Muscle layer of colon (tissue), 2 donors: ENCODE data around the gene GARIN1A.
"Not testable (repeated sequence)": the region's sequence is repeated elsewhere in the genome, so short reads cannot be mapped to it uniquely, and the experiment has no call there.

Source experiments
- H3K27ac ChIP-seq: one replicate; pipeline ENCODE4 v1.7.0; 2013; ENCODE audit warnings: low read depth, mild to moderate bottlenecking, low read length, moderate library complexity
- H3K27me3 ChIP-seq, 2 donors: one replicate each; pipeline ENCODE4 v1.7.0; 2013; ENCODE audit warnings: low read length in 2 of 2, mild to moderate bottlenecking in 2 of 2; ENCODE audit not compliant: insufficient read depth in 2 of 2, control insufficient read depth in 1 of 2
- H3K36me3 ChIP-seq: one replicate; pipeline ENCODE4 v1.7.0; 2013; ENCODE audit warnings: mild to moderate bottlenecking, low read length; ENCODE audit not compliant: insufficient read depth
- H3K4me1 ChIP-seq: one replicate; pipeline ENCODE4 v1.7.0; 2013; ENCODE audit warnings: mild to moderate bottlenecking, low read length; ENCODE audit not compliant: insufficient read depth
- H3K4me3 ChIP-seq, 2 donors: one replicate each; pipeline ENCODE4 v1.7.0; 2013; ENCODE audit warnings: low read length in 2 of 2, low read depth in 1 of 2, mild to moderate bottlenecking in 1 of 2, moderate library complexity in 1 of 2
- H3K9ac ChIP-seq: one replicate; pipeline ENCODE4 v1.7.0; 2013; ENCODE audit warnings: low read length
- H3K9me3 ChIP-seq: one replicate; pipeline ENCODE4 v1.7.0; 2013; ENCODE audit warnings: mild to moderate bottlenecking, low read length
- donor health status: abdominal sarcoma.
- donor health status: Adenocarcinoma of cecum.

The GARIN1A gene

DNA sequence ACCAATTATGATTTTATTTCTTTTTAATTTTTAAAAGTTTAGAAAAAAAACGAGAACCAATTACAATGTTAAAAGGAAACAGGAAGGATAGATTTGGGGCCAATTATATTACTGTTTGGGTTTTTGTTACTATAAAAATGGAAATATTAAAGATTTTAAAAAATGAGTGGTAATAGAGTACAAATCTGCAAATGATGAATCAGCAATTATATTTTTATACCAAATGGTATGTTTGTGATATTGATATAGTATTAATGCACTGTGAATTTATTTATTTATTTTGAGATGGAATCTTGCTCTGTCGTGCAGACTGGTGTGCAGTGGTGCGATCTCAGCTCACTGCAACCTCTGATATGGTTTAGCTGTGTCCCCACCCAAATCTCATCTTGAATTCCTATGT lies 11.5 kb upstream of the GARIN1A start:
- Histone ChIP-seq H3K9ac (no peak overlapping the region), H3K4me1 (no peaks in the 10 kb centered on the region), H3K9me3 (no peaks in the 10 kb centered on the region), H3K4me3 (no peak overlapping the region), H3K27me3 (no peaks in the 10 kb centered on the region), H3K36me3 (no peaks in the 10 kb centered on the region), H3K27ac (no peak overlapping the region)

DNA sequence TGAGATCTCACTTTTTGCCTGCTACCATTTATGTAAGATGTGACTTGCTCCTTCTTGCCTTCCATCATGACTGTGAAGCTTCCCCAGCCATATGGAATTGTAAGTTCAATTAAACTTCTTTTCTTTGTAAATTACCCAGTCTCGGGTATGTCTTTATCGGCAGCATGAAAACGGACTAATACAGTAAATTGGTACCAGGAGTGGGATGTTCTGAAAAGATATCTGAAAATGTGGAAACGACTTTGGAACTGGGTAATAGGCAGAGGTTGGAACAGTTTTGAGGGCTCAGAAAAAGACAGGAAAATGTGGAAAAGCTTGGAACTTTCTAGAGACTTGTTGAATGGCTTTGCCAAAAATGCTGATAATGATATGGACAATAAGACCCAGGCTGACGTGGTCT lies 10.6 kb upstream of the GARIN1A start:
- H3K9me3 ChIP-seq = no peaks in the 10 kb centered on the region
- no peak overlapping the region for H3K9ac ChIP-seq
- no peak overlapping the region for H3K27ac ChIP-seq
- no peaks in the 10 kb centered on the region for H3K36me3 ChIP-seq
- H3K27me3 ChIP-seq = no peaks in the 10 kb centered on the region
- no peaks in the 10 kb centered on the region for H3K4me1 ChIP-seq
- no peak overlapping the region for H3K4me3 ChIP-seq

DNA sequence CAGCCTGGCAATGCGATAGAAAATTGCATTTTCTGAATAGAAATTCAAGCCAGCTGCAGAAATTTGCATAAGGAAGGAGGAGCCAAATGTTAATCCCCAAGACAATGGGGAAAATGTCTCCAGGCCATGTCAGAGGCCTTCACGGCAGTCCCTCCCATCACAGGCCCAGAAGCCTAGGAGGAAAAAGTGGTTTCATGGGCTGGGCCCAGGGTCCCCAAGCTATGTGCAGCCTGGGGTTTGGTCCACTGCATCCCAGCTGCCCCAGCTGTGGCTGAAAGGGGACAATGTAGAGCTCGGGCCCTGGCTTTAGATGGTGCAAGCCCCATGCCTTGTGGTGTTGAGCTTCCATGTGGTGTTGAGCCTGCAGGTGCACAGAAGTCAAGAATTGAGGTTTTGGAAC lies 10.0 kb upstream of the GARIN1A start:
- H3K4me3 ChIP-seq = no peak overlapping the region
- no peaks in the 10 kb centered on the region for H3K9me3 ChIP-seq
- no peaks in the 10 kb centered on the region for H3K36me3 ChIP-seq
- no peaks in the 10 kb centered on the region for H3K27me3 ChIP-seq
- no peak overlapping the region for H3K9ac ChIP-seq
- H3K4me1 ChIP-seq = no peaks in the 10 kb centered on the region
- H3K27ac ChIP-seq = no peak overlapping the region

DNA sequence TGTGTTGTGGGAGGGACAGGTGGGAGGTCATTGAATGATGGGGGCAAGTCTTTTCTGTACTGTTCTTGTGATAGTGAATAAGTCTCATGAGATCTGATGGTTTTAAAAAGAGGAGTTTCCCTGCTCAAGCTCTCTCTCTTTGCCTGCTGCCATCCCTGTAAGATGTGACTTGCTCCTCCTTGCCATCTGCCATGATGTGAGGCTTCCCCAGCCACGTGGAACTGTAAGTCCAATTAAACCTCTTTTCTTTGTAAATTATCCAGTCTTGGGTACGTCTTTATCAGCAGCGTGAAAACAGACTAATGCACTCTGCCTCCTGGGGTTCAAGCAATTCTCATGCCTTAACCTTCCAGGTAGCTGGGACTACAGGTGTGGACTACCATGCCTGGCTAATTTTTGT lies 8.9 kb upstream of the GARIN1A start:
- not testable (repeated sequence) for H3K4me3 ChIP-seq, H3K27me3 ChIP-seq, H3K36me3 ChIP-seq, H3K4me1 ChIP-seq, H3K27ac ChIP-seq, H3K9me3 ChIP-seq, H3K9ac ChIP-seq

DNA sequence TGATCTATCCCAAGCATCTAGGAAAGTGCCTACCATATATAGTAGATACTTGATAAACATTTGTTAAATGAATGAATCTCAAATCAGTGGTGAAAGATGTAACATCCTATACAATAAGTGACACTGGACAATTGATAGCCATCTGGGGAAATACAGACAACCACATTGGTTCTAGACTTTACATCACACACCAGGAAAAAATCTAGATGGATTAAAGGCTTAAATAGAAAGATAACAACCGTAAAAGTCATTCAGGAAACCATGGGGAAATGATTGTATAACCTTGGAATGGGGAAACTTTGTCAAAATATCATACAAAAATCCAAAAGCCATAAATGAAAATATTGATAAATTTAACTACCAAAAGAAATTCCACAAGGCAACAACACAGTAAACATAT lies 7.0 kb upstream of the GARIN1A start:
- Histone ChIP-seq H3K36me3 (no peaks in the 10 kb centered on the region), H3K4me3 (no peak overlapping the region), H3K27ac (no peak overlapping the region), H3K9ac (no peak overlapping the region), H3K9me3 (no peaks in the 10 kb centered on the region), H3K4me1 (no peaks in the 10 kb centered on the region), H3K27me3 (no peaks in the 10 kb centered on the region)

DNA sequence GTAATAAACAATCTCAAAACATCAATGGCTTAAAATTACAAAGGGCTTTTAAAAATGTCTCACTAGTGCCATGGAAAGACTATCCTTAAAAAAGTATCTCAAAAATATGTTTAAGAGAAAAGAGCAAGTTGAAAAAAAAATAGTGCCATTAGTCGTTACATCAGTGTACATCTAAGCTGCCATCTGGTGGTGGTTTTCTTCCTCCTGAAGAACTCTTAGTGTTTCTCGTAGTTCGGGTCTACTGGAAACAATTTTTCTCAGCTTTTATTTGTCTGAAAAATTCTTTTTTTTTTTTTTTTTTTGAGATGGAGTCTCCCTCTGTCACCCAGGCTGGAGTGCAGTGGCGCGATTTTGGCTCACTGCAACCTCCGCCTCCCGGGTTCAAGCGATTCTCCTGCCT lies 5.9 kb upstream of the GARIN1A start:
- no peaks in the 10 kb centered on the region for H3K27me3 ChIP-seq
- no peak overlapping the region for H3K4me3 ChIP-seq
- H3K9me3 ChIP-seq = no peaks in the 10 kb centered on the region
- no peak overlapping the region for H3K9ac ChIP-seq
- no peaks in the 10 kb centered on the region for H3K4me1 ChIP-seq
- H3K36me3 ChIP-seq = no peaks in the 10 kb centered on the region
- H3K27ac ChIP-seq = no peak overlapping the region

DNA sequence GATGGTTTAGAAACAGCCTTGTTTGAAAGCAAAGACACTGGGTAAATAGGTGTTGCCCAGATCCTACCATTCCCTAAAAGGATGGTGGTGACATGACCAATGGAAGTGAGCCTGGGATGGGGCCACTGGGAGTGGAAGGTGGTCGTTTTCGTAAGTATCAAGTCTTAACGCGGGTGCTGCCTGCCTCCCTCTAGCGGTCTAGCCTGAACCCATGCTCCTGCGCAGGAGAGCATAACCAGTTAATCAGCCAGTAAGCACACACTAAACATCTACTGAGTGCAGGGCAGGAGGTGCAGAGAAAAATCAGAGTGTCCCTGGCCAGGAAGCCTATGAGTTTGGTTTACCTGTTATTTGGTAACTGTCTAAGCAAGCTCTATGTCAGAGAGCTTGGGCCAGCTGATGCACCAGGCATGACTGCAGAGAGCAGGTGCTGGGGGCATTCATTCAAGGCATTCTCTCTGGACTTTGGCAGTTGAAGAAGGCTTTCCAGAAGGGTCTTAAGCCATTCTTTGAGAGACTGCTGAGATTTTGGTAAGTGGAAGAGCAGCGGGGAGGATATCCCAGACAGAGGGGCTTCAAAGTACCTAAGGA lies 930 bp downstream of the GARIN1A start:
- Histone ChIP-seq H3K27me3 (no peaks in the 10 kb centered on the region), H3K4me3 (no peak overlapping the region), H3K27ac (no peak overlapping the region), H3K4me1 (peaks cover 8% of the 10 kb centered on the region), H3K36me3 (no peaks in the 10 kb centered on the region), H3K9ac (no peak overlapping the region), H3K9me3 (no peaks in the 10 kb centered on the region)

DNA sequence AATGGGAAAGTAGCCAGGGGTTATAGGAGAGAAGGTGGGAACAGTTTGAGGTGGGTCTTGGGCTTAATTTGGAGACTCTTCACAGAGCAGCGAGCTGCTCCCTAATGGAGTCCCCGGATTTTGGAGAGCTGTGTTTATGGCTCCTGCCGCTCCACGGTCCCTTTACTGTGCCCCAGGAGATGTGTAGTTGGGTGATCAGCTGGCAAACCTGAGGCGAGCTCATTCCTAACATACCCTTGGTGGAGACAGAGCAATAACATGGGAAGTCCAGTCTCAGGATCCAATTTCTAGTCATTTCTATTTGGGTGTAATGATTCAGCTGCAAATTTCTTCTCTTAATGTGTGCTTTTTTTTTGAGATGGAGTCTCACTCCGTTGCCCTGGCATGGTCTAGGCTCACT lies 1.5 kb downstream of the GARIN1A start:
- Histone ChIP-seq H3K27me3 (no peaks in the 10 kb centered on the region), H3K9me3 (no peaks in the 10 kb centered on the region), H3K4me3 (no peak overlapping the region), H3K27ac (no peak overlapping the region), H3K4me1 (peaks cover 8% of the 10 kb centered on the region), H3K9ac (no peak overlapping the region), H3K36me3 (no peaks in the 10 kb centered on the region)

DNA sequence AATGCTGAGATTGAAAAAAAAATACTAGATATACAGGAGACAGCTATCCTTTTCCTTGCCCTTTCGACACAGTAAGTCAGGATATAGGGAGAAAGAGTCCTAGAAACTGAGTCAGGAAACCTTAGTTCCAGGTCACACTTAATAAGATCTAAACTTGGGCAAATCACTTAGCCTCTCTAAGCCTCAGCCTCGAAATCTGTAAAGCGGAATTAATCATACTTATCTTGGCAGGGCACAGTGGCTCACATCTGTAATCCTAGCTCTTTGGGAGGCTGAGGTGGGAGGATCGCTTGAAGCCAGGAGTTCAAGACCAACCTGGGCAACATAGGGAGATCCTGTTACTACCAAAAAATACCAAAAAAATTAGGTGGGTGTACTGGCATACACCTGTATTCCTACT lies 4.6 kb downstream of the GARIN1A start:
- no peak overlapping the region for H3K9ac ChIP-seq
- no peaks in the 10 kb centered on the region for H3K27me3 ChIP-seq
- H3K9me3 ChIP-seq = no peaks in the 10 kb centered on the region

DNA sequence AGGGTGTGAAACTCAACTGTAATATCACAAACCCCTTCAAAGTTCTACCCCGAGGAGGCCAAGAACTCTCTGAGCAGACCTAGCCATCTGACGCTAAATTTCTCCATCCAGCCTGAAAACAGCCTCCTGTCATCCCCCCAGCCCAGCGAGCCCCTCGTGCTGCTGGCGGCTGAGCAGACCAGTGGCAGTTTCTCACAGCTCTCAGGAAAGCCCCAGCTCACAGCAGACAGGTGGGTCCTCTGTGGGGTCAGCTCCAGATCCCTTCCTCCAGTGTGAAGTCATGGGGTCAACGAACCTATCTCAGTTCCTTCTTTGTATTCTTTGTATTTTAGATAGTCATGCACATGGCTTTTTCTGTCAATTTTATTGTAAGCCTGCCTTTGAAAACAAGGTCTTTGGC lies 7.8 kb downstream of the GARIN1A start:
- H3K9ac ChIP-seq = no peak overlapping the region
- H3K4me3 ChIP-seq = no peak overlapping the region
- no peaks in the 10 kb centered on the region for H3K27me3 ChIP-seq
- no peaks in the 10 kb centered on the region for H3K36me3 ChIP-seq
- no peaks in the 10 kb centered on the region for H3K9me3 ChIP-seq
- H3K27ac ChIP-seq = no peak overlapping the region
- H3K4me1 ChIP-seq = no peaks in the 10 kb centered on the region

More for the DNA sequence above, 4.6 kb downstream of the GARIN1A start:
- Histone ChIP-seq H3K4me3 (no peak overlapping the region), H3K27ac (no peak overlapping the region), H3K4me1 (peaks cover 8% of the 10 kb centered on the region), H3K36me3 (no peaks in the 10 kb centered on the region)

DNA sequence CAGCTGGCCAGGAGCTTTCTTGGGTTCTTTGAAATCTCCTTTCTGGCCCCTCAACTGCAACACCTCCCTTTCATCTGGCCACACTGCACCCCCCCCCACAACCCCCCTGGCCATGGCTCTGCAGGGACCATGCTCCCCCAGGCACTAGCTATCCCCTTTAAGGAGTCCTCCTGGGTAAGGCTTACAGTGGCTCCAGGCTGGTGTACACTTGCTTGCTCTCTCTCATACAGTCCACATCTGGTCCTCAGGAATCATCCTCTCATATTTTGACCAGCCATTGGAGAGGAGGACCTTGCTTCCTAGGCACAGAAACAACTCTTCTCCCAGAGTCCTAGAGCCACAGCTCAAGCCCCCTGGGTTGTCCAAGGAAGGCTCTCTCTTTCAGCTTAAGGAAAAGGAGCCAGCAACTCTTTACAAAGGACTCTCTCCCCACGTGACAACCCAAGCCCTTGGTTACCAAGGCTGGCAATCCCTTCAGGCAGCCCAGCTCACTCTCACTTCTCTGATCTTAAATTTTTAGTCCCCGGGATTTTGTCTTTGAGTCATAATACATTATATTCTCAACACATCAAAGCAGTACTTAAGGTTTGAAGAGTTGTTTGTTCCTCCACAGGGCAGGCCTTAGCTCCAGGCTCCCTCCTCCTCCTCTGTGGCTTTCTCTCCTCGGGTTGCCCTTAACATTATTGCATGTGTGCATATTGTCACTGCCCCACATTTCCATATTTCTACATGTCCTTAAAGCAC lies 9.9 kb downstream of the GARIN1A start:
- Histone ChIP-seq H3K27me3 (no peaks in the 10 kb centered on the region), H3K27ac (no peak overlapping the region), H3K4me3 (no peak overlapping the region), H3K36me3 (no peaks in the 10 kb centered on the region), H3K4me1 (no peaks in the 10 kb centered on the region), H3K9me3 (no peaks in the 10 kb centered on the region), H3K9ac (no peak overlapping the region)

DNA sequence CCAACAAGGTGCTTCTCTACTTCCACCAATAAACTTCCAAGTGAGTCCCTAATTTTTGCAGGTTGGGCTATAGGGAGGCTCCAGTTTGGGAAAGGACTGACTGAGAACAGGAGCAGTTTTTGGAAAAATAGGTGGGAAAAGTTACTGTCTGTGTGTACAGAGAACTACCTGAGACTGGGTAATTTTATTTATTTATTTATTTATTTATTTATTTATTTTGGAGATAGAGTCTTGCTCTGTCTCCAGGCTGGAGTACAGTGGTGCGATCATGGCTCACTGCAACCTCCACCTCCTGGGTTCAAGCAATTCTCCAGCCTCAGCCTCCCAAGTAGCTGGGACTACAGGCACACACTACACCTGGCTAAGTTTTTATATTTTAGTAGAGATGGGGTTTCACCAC lies 11.2 kb downstream of the GARIN1A start:
- not testable (repeated sequence) for H3K27me3 ChIP-seq, H3K9ac ChIP-seq, H3K9me3 ChIP-seq, H3K4me3 ChIP-seq, H3K36me3 ChIP-seq, H3K27ac ChIP-seq, H3K4me1 ChIP-seq
